GM21737 (cell line): Measurements from ENCODE around the gene SMYD1.

Experiments
- ATAC-seq: cut with Tn5 transposase; IDR thresholded peaks from one replicate; pipeline ENCODE4 v1.9.1; 2021; ENCODE audit warnings: mild to moderate bottlenecking, moderate library complexity; ENCODE audit not compliant: unreplicated experiment

Gene SMYD1

DNA sequence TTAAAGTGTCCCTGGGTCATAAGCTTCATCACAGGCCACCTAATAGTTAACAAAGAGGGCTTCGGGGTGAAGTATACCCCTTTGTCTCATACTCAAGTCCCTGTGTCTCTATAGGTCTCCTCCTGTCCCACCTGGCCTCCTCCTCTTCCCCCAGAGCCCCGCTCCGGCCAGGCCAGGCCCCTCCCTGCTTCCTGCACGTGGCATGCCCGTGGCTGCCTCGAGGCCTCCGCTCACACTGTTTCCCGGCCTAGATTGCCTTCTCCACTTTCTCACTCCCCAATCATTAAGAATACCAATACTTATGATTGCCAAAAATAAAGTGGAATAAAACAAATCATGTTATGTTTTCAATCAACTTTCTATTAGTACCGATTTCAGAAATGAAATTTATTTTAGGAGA, 18.8 kb downstream of the SMYD1 start:
- ATAC-seq = no peak

DNA sequence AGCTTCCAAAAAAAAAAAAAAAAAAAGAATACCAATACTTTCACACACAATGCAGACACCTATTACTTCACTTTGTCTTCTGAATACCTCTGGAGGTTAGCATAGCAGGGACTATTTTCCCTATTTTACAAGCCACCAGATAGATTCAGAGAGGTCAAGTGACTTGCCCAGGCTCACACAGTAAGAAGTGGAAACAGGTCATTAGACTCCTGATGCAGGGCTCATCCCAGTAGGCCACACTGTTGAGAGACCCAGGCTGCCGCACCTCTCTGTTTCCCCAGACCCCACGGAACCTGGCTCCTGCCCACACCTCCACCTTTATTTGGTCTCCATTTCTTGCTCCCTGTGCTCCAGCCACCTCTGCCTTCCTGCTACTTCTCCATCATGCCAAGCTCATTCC, 19.4 kb downstream of the SMYD1 start:
- no peak for ATAC-seq

DNA sequence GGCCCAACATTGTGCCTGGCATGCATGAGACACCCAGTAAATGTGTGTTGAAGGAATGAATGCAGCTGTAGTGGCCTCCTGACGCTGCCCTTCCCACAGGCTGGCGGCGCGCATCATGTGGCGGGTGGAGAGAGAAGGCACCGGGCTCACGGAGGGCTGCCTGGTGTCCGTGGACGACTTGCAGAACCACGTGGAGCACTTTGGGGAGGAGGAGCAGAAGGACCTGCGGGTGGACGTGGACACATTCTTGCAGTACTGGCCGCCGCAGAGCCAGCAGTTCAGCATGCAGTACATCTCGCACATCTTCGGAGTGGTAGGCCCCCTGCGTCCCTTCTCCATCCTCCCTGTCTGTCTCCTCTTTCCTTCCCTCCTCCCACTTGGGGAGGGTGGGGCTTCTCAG, 20.1 kb downstream of the SMYD1 start:
- no peak for ATAC-seq

DNA sequence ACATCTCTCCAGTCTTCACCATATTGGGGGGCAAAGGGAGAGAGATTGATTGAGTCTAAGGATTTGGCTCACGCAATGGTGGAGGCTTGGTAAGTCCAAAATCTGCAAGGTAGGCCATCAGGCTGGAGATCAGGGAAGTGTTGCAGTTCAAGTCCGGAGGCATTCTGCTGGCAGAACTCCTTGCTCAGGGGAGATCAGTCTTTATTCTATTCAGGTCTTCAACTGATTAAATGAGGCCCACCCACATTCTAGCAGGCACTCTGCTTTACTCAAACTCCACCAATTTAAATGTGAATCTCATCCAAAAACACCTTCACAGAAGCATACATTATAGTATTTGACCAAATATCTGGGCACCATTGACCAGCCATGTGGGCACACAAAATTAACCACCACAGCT, 21.4 kb downstream of the SMYD1 start:
- no peak for ATAC-seq

DNA sequence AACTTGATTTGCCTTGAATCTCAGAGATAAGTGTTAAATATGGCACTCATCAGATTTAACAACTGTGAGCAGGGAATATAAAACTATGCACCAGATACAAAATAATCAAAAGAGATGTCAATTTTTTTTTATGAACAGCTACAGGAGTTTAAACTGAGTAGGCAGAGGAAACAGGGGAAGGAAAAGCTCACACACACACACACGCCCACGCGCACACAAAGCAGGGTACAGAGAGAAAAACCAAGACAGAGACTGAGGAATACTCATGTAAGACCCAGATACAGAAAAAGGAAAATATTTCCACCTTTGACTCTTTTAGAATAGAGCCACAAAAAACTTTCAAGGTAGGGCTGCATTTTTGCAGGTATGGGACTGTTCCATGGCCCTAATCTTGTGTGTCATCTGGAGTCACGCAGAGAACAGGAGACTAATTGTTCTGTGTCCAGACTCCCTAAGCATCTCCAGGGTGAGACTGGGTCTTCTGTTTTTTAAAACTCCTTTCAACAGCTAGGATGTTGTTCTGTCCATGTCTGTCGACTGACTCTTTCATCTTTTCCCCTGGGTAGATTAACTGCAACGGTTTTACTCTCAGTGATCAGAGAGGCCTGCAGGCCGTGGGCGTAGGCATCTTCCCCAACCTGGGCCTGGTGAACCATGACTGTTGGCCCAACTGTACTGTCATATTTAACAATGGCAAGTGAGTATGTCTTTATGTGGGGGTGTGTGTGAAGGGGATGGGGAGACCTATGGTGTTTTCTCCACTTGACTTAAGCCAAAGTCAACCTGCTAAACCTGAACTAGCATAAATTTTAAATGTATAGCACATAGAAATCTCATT, 23.0 kb downstream of the SMYD1 start:
- no peak for ATAC-seq

DNA sequence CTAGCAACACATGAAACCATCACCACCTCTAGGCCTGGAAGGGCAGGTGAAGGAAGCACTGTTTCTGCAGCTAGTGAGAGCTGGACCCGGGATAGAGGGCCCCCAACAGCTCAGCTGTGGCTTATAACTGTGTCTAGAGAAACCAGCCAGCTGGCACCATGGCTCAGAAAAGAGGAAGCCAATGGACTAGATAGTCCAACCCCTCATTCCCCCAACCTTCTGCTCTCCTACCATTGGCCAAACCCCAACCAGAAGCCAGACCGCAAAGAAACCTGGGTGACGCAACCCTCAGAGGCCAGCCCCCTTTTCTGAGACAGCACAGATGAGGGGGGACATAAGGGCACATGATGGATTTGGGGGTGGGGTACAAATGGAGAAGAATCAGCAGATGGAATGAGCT, 24.3 kb downstream of the SMYD1 start:
- ATAC-seq = no peak

DNA sequence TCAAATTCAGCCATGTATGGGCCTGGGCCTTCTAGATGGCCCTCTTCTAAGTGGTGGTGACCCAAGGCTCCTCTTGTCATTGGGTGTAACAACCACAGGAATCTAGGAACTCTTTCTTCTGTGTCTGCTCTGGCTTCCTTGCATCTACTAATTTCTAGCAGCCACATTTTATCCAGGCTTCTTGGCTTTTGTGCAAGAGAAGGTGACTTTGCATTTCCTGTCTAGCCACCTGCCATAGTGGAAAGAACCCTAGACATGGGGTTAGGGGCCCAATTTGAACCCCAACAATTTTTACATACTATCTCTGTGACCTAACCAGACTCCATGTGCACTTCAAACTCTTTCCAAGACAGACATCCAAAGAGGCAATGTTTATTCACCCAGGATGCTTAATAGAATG, 25.1 kb downstream of the SMYD1 start:
- ATAC-seq = no peak

DNA sequence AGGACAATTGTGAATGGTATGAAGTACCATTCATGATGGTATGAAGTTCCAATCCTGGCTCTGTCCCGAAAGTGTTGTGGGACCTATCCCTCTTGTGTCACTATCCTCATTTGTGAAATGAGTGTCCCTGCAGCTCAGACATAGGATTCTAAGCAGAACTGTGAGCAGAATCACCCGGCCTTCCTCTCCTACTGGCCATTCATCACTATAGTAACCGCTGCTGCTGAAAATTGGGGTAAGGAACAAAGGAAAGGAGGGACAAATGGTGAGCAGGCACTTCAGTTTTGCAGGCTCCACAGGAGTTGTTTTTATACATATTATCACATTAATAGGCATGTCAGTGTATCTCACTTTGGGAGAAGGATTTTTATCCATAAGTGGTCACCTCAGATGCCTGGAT, 27.4 kb downstream of the SMYD1 start:
- no peak for ATAC-seq

GRCh38 chr2:88096708-88097107, 29.1 kb downstream of the SMYD1 start:
- no peak for ATAC-seq

- no peak for ATAC-seq
Measured at GRCh38 chr2:88097192-88097591, 29.6 kb downstream of the SMYD1 start.

GRCh38 chr2:88097891-88098557, 30.4 kb downstream of the SMYD1 start:
- ATAC-seq = no peak

- ATAC-seq = no peak
Measured at GRCh38 chr2:88098558-88098900, 30.9 kb downstream of the SMYD1 start.

DNA sequence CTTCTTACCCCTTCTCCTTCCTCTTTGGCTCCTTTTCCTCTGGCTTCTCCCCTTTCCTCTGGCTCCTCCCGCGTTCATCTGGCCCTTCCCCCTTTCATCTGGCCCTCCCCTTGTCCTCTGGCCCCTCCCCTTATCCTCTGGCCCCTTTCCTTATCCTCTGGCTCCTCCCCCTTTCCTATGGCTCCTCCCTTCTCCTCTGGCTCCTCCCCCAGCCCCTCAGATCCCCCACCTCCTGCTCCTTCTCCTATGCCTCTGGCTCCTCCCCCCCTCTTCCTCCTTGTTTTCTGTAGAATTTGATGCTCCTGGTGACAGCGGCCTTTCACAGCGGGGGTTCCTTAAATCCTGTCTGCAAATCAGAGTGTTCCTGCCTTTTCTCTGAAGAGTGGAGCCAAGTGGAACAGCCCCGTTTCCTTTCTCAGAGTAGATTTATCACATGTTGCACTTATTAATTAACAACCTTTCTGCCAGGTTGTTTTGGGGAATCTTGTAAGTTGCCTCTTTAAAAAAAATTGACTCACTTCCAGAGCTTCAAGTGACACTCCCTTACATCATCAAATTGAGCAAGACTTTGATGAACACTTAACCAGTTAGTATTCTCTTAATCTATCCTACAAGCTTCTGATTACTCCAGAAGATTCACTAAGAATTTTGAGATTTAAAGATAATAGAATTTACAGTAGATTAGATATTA, 32.3 kb downstream of the SMYD1 start:
- no peak for ATAC-seq

DNA sequence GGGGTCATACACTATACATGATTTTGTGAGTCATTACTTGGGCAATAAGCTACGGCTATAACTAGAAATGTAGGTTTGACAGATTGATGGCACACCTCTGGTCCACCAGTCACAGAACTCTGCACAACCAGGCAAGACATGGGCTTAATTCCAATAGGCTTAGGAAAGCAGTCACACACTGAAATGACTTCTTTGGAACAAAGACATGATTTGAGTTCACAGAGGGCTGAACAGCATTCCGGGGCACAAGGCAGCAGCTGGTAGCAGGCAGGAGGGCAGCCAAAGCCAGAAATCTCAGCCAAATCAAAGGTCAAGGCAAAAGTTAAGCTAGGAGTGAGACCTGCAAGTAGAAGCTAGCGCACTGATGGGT, 32.8 kb downstream of the SMYD1 start:
- ATAC-seq = no peak

- ATAC-seq = no peak
Measured at GRCh38 chr2:88108796-88109195, 41.2 kb downstream of the SMYD1 start.

GRCh38 chr2:88110830-88111229, 43.2 kb downstream of the SMYD1 start:
- no peak for ATAC-seq

GRCh38 chr2:88113069-88113468, 45.4 kb downstream of the SMYD1 start:
- ATAC-seq = no peak

DNA sequence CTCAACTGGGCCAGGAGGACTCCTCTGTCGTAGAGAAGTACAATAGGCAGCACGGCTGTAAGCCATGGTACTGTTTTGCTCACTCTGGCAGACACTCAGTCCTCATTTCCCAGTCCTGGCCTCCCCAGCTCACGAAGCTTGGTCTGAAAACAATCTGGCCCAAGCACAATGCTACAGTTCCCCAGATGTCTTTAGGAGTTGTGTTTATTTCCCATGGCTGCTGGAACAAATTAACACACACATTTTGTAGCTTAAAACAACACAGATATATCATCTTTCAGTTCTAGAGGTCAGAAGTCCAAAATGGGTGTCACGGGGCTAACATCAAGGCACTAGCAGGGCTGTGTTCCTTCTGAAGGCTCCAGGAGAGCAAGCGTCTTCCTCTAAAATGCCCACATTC, 47.3 kb downstream of the SMYD1 start:
- ATAC-seq = no peak

DNA sequence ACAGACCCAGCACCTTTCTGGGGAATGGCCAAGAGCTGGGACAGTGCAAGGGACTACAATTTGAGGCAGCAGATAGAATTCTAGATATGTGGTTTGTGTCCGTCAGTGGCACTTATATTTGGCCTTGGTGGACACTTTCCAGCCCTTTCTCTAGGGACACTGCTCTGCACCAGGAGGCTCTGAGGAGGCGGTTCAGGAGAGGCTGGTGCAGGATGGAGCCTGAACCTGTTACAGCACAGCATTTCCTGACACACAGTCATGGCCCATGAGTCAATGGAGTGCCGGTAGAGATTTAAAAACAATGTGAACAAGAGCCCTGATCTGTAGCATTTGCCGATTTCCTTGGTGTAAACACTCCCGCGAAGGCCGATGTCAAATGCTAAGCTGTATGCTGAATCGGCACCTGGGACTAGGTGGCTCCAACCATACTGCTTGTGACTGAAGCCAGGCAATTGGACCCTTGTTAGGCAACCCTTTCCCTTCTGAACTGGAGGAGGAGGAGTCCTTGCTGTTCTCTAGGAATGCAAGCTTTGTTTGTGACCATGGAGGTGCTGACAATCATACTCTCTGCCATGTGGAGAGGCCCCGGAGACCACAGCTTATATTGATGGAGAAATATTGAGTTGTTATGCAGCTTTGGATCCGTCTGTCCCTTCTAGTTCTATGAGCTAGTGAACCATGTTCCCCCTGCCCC, 48.3 kb downstream of the SMYD1 start:
- no peak for ATAC-seq

DNA sequence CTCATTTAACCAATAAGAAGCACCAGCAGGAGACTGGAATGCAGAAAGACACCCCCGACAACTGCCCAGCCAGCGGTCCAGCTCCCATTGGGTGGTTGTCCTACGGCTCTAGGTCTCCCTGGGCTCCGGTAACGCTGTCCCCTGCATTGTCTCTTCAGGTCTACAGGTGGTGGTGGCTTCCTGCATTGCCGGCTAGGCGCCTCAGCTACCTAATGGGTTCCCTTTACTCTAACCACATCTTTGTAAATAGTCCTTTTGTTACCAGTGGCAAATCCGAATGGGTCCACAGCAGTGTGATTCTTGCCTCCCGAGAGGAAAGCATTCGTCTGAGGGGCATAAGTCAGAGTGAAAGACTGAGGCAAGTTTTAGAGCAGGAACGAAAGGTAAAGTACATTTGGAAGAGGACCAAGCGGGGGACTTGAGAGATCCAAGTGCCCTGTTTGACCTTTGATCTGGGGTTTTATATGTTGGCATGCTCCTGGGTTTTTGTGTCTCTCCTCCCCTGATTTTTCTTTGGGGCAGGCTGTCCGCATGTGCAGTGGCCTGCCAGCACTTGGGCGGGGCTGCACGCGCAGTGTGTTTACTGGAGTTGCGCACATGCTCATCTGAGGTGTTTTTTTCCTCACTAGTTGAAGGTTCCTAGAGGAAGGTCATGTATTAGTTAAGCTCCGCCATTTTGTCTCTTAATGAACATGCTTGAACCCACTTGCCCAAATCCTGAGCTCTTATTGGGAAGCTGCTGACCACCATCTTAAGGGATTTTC, 49.2 kb downstream of the SMYD1 start:
- ATAC-seq = no peak

GRCh38 chr2:88117973-88118372, 50.3 kb downstream of the SMYD1 start:
- no peak for ATAC-seq
